IPS-15b (cell line): ENCODE results near the gene PIK3C2B.
"Not testable (repeated sequence)": the region's sequence is repeated elsewhere in the genome, so short reads cannot be mapped to it uniquely, and the experiment has no call there.

Experiments
- H3K27me3 ChIP-seq: one replicate; pipeline ENCODE4 v1.6.1; 2013; ENCODE audit warnings: low read length; ENCODE audit not compliant: control insufficient read depth, insufficient read depth
- H3K36me3 ChIP-seq: one replicate; pipeline ENCODE4 v1.6.1; 2013; ENCODE audit warnings: low read length; ENCODE audit not compliant: control insufficient read depth, insufficient read depth
- H3K4me1 ChIP-seq: one replicate; pipeline ENCODE4 v1.6.1; 2013; ENCODE audit warnings: mild to moderate bottlenecking, low read length; ENCODE audit not compliant: control insufficient read depth, insufficient read depth
- H3K4me3 ChIP-seq: one replicate; pipeline ENCODE4 v1.5.1; 2013; ENCODE audit warnings: low read depth, low read length
- H3K9ac ChIP-seq: one replicate; pipeline ENCODE4 v1.6.1; 2013; ENCODE audit warnings: low read depth, mild to moderate bottlenecking, low read length
- H3K9me3 ChIP-seq: one replicate; pipeline ENCODE4 v1.6.1; 2013; ENCODE audit warnings: mild to moderate bottlenecking, low read length; ENCODE audit not compliant: control insufficient read depth, insufficient read depth

Gene PIK3C2B

DNA sequence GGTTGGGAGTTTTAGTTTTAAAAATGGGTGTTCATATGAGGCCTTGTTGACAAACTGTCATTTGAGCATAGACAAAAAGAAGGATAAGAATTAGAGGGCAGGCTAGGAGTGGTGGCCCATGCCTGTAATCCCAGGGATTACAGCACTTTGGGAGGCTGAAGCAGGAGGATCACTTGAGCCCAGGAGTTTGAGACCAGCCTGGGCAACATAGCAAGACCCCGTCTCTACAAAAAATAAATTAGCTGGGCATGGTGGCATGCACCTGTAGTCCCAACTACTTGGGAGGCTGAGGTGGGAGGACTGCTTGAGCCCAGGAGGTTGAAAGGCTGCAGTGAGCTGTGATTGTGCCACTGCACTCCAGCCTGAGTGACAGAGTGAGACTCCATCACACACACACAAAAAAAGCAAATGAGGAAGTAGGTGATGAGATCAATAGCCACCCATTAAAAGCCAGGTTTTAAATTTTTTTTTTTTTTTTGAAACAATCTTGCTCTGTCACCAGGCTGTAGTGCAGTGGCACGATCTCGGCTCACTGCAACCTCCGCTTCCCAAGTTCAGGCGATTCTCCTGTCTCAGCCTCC lies 27.4 kb upstream of the PIK3C2B start:
- not testable (repeated sequence) for H3K27me3 ChIP-seq, H3K4me3 ChIP-seq, H3K36me3 ChIP-seq, H3K9me3 ChIP-seq, H3K9ac ChIP-seq, H3K4me1 ChIP-seq

- no peak overlapping the region for H3K9ac ChIP-seq
- H3K4me1 ChIP-seq, result no peaks in the 10 kb centered on the region
- peaks cover 2% of the 10 kb centered on the region for H3K36me3 ChIP-seq
- H3K27me3 ChIP-seq, result no peaks in the 10 kb centered on the region
- no peak overlapping the region for H3K4me3 ChIP-seq
- H3K9me3 ChIP-seq, result peaks cover 7% of the 10 kb centered on the region
Measured at GRCh38 chr1:204520834-204521709, 26.5 kb upstream of the PIK3C2B start.

DNA sequence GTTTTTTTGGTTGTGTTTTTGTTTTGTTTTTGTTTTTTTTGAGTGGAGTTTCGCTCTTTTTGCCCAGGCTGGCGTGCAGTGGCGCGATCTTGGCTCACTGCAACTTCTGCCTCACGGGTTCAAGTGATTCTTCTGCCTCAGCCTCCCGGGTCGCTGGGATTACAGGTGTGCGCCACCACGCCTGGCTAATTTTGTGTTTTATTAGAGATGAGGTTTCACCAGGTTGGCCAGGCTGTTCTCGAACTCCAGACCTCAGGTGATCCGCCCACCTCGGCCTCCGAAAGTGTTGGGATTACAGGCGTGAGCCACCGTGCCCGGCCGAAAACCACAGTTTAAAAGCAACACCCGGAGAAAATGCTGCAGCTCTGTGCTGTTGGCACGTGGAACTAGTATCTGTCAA lies 22.8 kb upstream of the PIK3C2B start:
- H3K4me1 ChIP-seq, H3K9ac ChIP-seq, H3K9me3 ChIP-seq, H3K36me3 ChIP-seq, H3K27me3 ChIP-seq: not testable (repeated sequence)
- H3K4me3 ChIP-seq, result peak overlapping the region; percentile 87

DNA sequence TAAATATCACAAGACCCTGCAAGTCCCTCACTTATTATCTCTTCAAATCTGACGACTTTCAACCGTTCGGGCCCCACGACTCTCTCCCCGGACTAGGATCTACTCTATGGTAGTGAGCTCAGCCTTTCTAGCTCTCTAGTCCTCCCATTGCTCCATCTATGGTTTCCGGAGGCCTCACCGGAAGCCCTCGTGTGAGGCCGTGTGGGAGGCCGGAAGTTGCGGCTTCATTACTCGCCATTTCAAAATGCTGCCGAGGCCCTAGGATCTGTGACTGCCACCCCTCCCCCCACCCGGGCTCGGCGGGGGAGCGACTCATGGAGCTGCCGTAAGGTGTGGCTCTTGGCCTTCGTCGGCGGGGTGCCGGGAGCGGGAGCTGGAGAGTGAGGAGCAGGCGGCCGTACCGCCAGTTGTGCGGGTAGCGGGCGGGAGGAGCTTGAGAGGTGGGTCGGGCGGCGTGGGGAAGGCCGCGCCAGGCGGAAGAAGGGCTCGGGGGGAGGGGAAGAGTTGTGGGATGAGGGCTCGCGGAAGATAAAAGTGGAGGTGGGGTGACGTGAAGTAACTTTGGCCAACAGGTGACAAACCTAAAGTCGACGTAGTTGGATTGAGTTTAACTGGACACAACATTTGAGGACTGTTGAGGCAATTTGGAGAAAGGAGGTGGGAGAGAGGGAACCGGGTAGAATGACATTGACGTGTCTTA lies 21.7 kb upstream of the PIK3C2B start, which contains the start of gene MDM4:
Gene MDM4, plus strand, starts transcription at position 227 of the 700 bp plus-strand sequence. CDS start 9,113 bp downstream, outside the sequence.
- peak within 1 kb of the TSS; percentile 99 for H3K9ac ChIP-seq
- no peaks in the 10 kb centered on the region for H3K9me3 ChIP-seq
- no peaks in the 10 kb centered on the region for H3K36me3 ChIP-seq
- peak within 1 kb of the TSS; percentile 87 for H3K4me3 ChIP-seq
- H3K27me3 ChIP-seq, result no peaks in the 10 kb centered on the region
- no peaks in the 10 kb centered on the region for H3K4me1 ChIP-seq

GRCh38 chr1:204514828-204515227 lies 20.2 kb upstream of the PIK3C2B start:
- H3K9ac ChIP-seq, result no peak overlapping the region
- H3K4me1 ChIP-seq, result no peaks in the 10 kb centered on the region
- H3K27me3 ChIP-seq, result no peaks in the 10 kb centered on the region

DNA sequence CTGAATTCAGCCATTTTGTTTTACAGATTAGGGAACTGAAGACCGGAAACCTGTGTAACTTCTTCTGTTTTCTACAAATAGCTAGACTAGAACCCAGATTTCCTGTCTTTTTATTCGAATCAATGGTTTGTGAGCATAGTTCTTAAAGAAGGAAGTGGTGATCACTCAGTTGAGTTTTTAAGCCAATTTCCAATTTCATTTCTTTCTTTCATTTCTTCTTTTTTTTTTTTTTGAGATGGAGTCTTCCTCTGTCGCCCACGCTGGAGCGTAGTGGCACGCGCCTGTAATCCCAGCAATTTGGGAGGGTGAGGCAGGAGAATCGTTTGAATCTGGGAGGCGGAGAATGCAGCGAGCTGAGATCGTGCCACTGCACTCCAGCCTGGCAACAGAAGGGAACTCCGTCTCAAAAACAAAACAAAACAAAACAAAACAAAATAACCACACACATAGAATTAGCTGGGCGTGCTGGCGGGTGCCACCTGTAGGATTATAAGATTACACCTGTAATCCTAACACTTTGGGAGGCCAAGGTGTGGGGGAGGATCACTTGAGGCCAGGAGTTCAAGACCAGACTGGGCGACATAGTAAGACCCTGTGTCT lies 18.6 kb upstream of the PIK3C2B start:
- Histone ChIP-seq H3K9ac (no peak overlapping the region), H3K27me3 (no peaks in the 10 kb centered on the region), H3K36me3 (no peaks in the 10 kb centered on the region), H3K4me1 (no peaks in the 10 kb centered on the region), H3K4me3 (no peak overlapping the region), H3K9me3 (no peaks in the 10 kb centered on the region)

More at GRCh38 chr1:204514828-204515227, 20.2 kb upstream of the PIK3C2B start:
- Histone ChIP-seq H3K36me3 (no peaks in the 10 kb centered on the region), H3K4me3 (no peak overlapping the region), H3K9me3 (no peaks in the 10 kb centered on the region)

GRCh38 chr1:204511366-204511765 lies 16.8 kb upstream of the PIK3C2B start:
- H3K4me3 ChIP-seq, result no peak overlapping the region
- no peaks in the 10 kb centered on the region for H3K4me1 ChIP-seq
- no peaks in the 10 kb centered on the region for H3K27me3 ChIP-seq

DNA sequence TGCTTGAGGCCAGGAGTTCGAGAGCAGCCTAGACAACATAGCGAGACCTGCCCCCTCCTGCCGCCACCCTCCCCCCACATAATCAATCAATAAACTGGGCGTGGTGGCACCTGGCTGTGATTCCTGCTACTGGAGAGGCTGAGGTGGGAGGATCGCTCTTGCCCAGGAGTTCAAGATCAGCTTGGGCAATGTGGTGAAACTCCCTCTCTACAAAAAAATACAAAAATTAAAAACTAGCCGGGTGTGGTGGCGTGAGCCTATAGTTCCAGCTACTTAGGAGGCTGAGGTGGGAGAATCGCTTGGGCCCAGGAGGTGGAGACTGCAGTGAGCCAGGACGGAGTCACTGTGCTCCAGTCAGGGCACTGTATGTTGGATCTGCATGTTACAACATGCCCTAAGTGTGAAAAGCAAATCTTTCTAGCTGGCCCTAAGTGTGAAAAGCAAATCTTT lies 14.6 kb upstream of the PIK3C2B start:
- Histone ChIP-seq H3K4me1 (no peaks in the 10 kb centered on the region), H3K9me3 (no peaks in the 10 kb centered on the region), H3K36me3 (no peaks in the 10 kb centered on the region), H3K27me3 (no peaks in the 10 kb centered on the region), H3K4me3 (no peak overlapping the region), H3K9ac (no peak overlapping the region)

More at GRCh38 chr1:204511366-204511765, 16.8 kb upstream of the PIK3C2B start:
- H3K36me3 ChIP-seq, result no peaks in the 10 kb centered on the region
- no peak overlapping the region for H3K9ac ChIP-seq
- no peaks in the 10 kb centered on the region for H3K9me3 ChIP-seq

DNA sequence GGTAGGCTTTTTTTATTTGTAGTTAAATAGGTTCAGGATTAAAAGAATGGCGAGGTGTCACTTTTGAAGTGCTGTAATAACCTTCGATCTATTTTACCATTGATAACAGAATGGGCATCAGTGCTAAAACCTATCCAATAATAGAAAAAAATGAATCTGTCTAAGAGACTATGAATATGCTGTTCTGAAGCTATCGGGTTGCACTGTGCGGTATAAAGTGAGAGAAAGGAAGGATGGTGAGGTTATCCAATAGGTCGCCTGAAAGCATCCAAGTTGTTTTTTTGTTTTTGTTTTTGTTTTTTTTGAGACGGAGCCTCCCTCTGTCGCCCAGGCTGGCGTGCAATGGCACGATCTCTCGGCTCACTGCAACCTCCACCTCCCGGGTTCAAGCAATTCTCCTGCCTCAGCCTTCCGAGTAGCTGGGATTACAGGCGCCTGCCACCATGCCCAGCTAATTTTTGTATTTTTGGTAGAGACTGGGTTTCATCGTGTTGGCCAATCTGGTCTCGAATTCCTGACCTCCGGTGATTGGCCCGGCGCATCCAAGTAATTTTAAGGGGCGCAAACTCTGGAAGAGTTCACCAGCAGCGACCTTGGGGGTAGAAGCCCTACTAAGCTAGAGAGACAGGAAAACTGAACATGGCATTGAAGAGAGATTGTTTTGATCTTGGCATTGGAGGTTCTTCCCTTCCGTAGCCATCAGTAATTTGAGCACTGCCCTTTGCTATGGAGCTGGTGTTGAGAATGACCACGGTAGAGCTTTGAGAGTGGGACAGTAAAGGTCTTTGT lies 12.9 kb upstream of the PIK3C2B start:
- Histone ChIP-seq H3K27me3 (no peaks in the 10 kb centered on the region), H3K4me1 (peaks cover 4% of the 10 kb centered on the region), H3K36me3 (no peaks in the 10 kb centered on the region), H3K4me3 (peak overlapping the region; percentile 56), H3K9me3 (no peaks in the 10 kb centered on the region), H3K9ac (peak overlapping the region; percentile 6)

GRCh38 chr1:204506969-204507316 lies 12.3 kb upstream of the PIK3C2B start:
- no peaks in the 10 kb centered on the region for H3K27me3 ChIP-seq
- H3K36me3 ChIP-seq, result no peaks in the 10 kb centered on the region
- no peaks in the 10 kb centered on the region for H3K9me3 ChIP-seq
- peak overlapping the region; percentile 6 for H3K9ac ChIP-seq
- peaks cover 4% of the 10 kb centered on the region for H3K4me1 ChIP-seq
- H3K4me3 ChIP-seq, result peak overlapping the region; percentile 56
